Lung (tissue), 5 donors: ENCODE measurements around the gene KCNQ5. TPM values are rescaled to one million over a fixed set of nuclear protein-coding genes. Genes with fewer than 3 reads are reported as not detected.

Source experiments
- polyA plus RNA-seq, 2 donors: library from polyadenylated mRNA; stranded (reverse); fragments of 200-250 nt; gene quantifications; one replicate each; pipeline ENCODE4 v1.2.1, GENCODE V29; 2013
- small RNA-seq: library from RNA; depleted of rRNA; stranded (forward); fragments of <200 nt; gene quantifications from one replicate; pipeline ENCODE3, GENCODE V24; 2014; ENCODE audit warnings: low replicate concordance
- total RNA-seq, 2 donors: library from RNA; depleted of rRNA in 1 of 2; stranded (reverse); fragments of >200 nt in 1 of 2; gene quantifications; one replicate each; pipeline ENCODE4 v1.2.1, GENCODE V29; 2014 to 2021
- donor health status: Bipolar disorder and iron deficiency.
- donor health status: healthy.
- donor health status: DM: yes; HTN: yes; CAD: no.

Gene KCNQ5
- total and polyA plus RNA-seq, 4 donors, result 0.12 to 5.7 (median 0.46) TPM

Small RNAs within 50 kb of the gene (small RNA-seq; reads per million reads assigned to genes)
- gene MIR4282, result not detected
